Activated CD4-positive, alpha-beta T cell treated with anti-CD3 and anti-CD28 coated beads, Interleukin-2, amount 50 U/mL, for 4 hours (primary cell): ENCODE measurements around the gene SLF2.

Experiments
- DNase-seq, 2 experiments: peaks; one replicate each; pipeline ENCODE4 v3.0.0-alpha.2; 2020

SLF2 gene

DNA sequence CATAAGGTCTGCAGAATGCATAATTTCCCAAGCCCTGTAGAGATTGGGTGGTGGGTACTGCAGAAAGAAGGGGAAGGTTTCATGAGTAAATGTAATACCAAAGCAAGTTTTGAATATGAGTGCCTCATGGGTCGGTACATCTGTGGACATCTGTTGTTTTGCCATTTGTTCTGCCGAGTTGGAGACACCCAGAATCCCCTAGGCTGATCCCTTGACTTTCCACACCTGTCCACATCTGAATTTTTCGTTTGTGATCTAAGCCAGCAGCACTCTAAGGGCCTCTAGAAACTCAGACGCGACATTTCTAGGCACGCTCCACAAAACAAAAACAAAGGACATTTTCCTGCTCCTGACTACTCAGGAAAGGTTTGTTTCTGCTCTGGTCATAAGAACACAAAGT lies 11.7 kb upstream of the SLF2 start:
- no peak for DNase-seq

DNA sequence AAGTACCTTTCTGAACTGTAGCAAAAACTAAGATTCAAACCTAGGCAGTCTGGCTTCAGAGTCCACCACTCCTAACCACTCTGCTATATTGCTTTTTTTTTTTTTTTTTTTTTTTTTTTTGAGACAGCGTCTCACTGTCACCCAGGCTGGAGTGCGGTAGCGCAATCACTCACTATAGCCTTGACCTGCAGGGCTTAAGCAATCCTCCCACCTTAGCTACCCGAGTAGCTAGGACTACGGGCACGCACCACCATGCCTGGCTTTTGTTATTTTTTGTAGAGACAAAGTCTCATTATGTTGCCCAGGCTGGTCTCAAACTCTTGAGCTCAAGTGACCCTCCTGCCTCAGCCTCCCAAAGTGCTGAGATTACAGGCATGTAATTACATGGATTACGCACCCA lies 10.1 kb upstream of the SLF2 start:
- no peak for DNase-seq

DNA sequence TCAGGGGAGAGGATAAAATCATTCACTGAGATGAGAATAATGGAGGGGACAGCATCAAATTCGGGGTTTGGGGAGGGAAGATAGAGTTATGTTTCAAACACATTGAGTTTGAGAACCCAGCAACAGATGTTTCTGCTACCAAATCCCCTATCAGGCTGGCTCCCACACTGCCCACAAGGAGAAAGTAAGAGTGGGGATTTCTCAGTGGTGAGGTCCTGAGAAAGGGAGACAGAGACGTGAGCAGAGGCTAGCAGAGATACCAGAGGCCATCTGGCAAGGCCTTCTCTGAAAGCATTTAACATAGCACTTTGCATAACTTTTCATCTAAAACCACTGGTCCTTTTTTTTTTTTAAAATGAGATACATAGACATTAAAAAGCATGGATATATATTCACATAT lies 7.8 kb upstream of the SLF2 start:
- no peak for DNase-seq

DNA sequence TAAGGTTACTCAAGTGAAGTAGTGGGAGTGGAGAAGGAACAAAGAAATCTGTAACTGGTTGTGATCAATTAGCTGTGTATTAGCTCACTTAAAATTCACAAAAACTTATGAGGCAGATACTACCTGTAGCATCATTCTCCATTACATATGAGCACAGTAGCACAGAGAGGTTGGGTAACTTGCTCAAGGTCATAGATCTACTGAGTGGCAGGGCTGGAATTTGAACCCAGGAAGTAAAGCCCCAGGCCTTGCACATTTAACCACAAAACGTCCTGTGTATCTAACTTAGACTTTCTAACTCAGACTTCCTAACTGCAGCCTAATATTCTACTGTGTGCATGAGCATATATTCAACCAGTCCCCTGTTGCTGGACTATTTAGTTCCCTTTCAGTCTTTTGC lies 5.6 kb upstream of the SLF2 start:
- no peak for DNase-seq

DNA sequence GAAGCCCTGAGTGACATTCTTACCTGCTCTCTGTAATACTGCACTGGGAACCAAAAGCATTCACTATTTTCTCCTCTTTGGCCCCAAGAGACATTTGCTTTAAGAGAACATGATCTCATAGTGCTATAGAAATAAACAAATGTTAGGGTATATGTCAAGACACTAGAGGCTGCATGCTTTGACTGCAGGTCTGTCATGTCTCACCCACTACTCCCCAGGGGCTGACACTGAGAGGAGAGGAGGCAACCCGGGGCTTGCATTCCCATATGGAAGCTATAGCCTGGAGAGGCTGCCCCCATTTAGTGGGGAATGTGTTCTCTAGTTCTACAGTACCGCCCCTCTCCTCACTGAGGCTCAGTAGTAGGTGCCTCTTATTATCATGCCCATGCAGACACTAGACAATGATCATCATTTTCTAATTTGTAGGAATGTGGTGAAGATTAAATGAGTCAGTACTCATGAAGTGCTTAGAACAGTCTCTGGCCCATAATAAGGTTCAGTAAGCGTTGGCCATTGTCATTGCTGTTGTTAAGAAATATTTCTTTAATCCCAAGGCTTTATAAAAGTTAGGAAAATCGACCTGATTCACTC lies 4.9 kb upstream of the SLF2 start:
- DNase-seq = no peak

DNA sequence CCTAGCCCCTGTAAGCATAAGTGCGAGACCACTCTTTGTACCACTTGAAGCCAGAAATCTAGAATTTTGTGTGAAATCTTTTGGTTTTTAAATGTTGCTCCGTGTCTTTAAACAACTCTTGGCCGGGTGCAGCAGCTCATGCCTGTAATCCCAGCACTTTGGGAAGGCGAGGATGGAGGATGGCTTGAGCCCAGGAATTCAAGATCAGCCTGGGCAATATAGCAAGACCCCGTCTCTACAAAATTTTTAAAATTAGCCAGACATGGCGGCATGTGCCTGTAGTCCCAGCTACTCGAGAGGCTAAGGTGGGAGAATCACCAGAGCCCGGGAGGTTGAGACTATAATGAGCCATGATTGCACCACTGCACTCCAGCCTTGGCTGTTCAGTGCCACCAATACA lies 4.4 kb upstream of the SLF2 start:
- no peak for DNase-seq

DNA sequence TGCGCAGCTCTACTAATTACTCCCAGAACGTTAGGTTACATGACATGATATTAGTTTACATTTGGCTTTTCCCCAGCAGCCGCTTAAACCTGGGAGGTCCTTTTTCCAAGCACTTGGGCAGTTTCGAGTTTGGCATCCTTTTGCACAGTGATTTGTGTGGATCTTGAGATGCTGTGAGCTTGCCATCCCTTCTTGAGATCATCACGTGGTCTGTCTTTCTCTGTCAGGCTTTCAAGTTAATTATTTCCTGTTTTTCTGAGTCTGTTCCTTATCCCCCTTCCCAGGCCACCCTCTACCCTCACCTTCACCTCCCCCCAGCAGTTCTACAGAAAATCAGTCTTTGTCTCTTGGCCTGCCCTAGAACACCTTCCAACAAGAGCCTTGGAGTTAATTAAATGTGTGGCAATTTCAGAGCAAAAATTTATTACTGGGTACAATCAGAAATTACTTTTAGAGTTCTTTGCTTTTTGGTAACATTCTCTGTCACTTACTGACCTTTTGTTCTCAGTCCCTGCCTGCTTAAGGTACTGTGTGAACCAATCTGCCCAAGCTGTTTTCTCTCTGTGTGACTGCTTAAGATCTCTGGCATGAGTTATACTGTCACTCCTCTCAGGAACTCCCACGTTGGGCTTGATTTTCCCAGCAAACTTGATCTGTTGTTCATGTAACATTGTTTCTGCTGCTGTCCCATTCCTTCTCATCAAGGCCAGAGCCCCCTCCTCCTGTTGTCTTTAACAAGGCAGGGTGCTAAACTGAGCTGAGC lies 3.1 kb upstream of the SLF2 start:
- no peak for DNase-seq

DNA sequence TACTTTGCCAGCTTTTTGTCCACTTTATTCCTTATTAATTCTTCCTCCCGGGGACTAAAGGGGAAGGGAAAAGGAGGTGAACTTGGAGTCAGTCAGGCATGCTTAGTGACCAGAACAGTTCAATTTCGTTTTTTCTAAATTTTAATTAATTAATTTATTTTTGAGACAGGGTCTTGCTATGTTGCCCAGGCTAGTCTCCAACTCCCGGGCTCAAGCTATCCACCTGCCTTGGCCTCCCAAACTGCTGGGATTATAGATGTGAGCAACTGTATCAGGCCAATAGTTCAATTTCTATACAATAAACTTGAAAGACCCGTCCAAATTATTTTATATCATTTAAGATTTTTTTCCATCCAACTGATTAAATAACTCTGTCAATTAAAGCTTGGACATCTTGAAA lies 1.3 kb upstream of the SLF2 start:
- no peak for DNase-seq

DNA sequence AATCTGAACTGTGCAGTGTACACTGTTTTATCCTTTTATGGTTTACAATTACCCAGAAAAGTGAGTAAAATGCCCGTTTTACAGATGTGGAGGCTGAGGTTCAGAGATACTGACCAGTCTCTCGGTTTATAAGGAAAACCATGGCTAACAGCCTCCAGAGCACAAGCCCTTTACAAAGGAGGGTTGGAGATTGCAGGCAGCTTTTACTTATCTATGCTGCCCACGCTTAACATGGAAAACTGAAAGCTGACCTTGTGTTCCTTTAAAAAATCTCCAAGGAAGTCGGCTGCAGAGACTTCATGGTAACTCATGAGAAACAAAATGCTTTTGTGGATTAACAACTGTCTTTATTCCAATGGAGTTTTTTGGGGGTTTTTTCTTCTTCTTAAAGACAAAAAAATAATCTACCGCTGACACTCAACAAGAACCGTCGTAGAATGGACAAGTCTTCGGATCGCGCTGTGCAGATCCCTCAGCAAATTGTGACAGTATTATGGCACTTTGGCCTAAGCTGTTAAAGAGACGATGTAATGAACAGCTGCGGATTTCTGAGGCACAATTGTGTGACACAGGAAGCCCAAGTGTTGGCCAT lies 654 bp upstream of the SLF2 start:
- DNase-seq = no peak

DNA sequence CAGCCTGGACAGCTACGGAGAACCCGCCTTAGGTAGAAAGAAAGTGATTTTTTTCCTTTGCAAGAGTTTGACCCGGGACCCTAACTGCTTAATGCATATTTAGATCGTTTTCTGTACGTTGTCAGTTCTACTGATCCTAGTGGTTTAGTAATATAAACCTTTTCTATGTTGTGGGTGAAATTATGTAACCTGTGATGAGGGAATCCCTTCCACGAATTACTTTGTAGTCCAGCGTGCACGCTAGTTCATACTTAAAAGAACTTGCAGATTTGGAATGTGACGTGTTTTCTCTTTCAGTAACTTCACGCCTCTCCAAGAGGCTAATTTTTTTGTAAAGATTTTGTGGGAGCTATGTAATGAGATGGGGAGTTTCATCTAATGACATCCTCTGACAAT lies 705 bp downstream of the SLF2 start:
- no peak for DNase-seq

DNA sequence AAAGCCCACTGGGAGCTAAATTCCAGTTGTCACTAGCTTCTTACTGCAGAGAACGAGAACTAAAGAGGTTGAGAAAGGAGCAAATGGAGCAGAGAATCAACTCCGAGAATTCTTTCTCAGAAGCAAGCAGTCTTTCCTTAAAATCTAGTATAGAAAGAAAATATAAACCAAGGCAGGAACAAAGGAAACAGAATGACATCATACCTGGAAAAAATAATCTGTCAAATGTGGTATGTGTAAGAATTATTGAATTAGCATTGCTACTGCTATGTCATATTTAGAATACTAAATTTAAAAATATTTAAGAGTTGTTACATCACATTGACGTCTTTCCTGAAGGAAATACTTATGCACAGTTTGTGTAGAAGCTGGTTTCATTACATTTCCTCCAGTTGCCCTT lies 4.3 kb downstream of the SLF2 start:
- no peak for DNase-seq

DNA sequence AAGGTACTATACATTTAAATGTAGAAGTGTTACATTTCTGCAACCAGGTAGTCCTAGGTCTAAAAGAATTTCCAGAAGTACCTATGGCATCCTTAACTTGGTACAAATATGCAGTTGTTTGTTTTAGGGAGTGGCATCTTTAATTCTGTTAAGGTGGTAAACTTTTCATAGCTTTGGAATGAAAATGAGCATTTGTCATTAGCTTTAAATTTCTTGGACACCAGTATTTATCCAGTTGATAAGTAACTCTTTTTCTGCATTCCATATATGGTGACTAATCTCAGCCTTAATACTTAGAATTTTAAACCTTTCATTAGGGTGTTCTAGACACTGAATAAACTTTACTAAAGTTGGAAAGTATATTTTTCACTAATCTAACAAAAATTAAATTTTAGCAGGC lies 10.8 kb downstream of the SLF2 start:
- DNase-seq = no peak

DNA sequence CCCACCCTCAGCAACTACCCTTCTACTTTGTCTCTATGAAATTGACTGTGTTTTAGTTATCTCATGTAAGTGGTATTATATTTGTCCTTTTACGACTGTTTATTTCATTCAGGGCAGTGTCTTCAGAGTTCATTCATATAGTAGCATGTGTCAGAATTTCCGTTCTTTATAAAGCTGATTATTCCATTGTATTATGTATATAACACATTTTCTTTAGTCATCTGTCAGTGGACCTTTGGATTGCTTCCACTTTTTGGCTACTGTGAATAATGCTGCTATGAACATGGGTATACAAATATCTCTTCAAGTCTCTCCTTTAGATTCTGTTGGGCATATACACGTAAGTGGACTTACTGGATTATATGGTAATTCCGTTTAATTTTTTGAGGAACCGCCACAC lies 14.5 kb downstream of the SLF2 start:
- no peak for DNase-seq

DNA sequence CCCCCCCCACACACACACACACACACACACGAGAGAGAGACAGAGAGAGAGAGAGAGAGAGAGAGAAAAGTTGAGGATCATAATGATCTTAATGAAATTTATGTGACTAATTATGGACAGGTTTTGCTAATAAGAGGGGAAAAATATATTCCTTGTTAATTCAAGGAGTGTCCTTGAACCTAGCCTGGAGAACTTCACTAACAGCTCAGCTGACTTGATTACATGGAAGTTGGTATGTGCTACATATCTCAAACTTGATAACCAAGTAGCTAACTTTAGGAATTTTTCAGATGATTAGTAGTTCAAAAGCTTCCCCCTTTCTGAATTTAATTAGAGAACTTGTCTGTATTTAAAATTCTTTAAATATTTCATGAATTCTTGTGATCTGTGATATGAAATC lies 15.3 kb downstream of the SLF2 start:
- DNase-seq = no peak

DNA sequence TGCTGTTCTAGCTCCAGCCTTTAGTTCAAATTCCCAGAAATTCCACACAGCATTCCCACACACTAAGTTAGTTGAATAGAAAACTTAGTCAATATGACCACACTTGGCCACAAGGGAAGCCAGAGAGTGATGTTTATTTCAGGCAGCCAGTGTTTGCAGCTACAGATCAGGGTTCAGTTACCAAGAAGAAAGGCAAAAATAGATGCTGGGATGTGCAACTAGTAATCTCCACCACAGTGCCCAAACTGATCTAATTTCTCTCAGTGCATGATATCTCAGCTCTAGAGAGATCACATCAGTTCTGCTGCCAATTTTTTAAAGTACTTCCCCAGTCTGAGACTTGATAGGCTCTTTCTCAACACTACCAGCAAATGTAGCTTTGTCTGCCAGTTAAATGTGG lies 17.6 kb downstream of the SLF2 start:
- no peak for DNase-seq

DNA sequence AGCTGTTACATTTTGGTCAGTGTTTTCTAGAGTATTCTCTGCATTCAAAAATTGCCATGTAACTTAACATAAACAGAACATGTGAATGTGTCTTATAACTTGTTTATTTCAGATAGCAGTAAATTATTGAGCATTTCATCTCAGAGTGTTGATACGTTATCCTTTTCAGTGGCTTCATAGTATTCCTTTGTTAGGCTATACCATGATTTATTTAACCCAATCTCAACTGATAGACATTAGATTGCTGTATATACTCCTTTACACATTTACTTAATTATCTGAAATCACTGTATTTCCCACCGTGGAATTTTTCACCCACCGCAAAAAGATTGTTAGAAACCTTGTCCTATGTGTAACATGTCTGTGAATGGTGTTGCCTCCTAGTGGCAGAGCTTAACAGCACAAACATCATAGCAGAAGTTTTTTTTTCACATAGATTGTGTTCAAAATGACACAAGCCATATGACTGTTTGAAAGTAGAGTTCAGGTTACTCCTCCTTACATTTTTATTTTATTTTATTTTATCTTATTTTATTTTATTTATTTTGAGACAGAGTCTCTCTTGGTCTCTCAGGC lies 21.4 kb downstream of the SLF2 start:
- no peak for DNase-seq

DNA sequence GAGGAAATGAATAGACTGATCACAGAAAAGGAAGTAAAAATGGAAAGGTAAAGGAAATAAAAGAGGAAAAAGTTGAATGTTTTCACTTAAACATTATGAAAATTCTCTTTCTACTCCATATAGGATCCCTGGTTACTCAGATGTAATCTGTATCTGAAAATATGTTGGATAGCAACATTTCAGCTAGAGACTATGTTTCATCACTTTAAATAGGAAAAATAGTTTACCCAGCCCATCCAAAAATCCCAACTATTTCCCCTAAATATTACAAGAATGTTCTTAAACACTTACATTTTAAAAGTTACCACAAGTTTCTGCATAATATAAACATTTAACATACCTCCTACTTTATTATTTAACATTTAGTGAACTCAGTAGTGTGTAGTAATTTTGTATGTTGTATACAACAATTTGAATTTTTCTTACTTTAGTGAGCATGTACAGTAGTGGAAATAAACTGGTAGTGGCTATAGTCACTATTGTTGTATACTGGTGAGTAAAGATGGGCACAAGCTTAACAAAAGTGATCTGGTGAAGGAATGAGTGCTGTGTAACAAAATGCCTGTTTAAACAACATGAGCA lies 27.1 kb downstream of the SLF2 start:
- DNase-seq = no peak

DNA sequence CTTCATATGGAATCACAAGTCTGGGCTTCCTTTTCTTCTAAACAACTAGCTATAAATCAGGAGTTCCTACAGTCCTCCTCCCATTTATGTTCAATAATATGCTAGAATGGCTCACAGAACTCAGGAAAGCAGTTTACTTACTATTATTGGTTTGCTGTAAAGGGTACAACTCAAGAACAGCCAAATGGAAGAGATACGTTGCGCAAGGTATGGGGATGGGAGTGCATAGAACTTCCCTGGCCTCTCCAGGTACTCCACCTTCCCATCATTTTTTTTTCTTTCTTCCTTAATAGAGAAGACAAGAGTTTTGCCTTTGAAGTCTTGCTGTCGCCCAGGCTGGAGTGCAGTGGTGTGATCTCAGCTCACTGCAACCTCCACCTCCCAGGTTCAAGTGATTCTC lies 29.5 kb downstream of the SLF2 start:
- DNase-seq = no peak

DNA sequence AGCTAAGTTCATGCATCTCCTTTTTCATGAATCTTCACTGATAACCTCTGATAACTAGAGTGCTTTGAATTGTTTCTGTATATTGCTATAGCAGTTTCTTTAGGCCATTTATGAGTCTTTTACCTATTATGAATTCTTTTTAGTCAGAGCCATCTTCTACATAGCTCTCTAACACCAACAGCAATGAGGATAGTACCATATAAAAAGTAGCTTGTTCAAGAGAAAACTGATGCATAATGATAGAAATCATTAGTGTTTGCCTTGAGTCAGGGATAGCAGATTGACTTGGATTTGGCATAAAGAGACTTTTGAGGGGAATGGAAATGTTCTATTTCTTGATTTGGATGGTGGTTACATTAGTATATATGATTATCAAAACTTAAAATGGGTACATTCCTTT lies 30.7 kb downstream of the SLF2 start:
- DNase-seq = no peak

DNA sequence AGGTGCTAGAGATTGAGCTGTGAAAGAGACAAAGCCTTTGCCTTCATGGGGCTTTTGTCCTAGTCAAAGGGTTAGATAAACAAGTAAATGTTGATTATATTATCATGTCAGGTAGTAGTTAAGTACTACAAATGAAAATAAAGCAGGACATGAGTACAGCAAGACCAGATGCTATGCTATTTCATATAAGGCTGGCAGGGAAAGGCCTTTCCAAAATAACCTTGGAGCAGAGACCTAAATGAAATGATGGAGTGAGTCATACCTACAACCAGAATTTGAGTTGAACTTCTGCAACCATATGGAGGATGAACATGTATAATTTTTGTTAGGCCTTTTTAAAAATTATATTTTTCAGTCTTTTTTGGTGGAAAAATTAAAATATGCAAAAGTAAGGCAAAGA lies 33.0 kb downstream of the SLF2 start:
- no peak for DNase-seq

DNA sequence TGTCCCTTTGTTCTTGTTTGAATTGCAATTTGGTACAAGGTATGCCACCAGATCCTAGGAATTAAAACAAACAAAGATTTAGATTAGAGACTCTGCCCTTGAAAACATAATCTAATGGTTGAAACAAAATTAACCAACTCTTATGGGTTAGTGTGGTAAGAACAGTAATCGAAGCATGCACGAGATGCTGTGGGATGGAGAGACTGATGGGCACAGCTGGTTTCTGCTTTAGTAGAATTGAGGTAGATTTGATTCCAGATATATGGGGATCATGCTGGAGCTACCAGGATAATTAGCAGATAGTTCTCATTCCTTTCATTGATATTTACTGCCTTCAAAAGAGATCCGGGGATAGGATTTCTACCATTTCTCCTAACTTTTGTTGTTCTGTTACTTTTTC lies 36.2 kb downstream of the SLF2 start:
- DNase-seq = no peak

DNA sequence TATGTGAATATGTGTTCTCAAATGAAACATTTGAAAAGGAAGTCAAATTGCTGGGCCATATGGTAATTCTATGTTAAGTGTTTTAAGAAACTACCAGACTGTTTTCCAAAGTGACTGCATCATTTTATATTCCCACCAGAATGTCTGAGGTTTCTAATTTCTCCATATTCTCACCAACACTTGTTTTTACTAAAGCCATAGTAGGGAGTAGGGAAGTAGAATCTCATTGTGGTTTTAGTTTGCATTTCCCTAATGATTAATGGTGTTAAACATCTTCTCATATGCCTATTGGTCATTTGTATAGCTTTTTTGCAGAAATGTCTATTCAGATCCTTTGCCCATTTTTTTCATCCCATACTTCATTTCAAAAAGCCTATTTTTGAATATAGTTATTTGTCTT lies 47.5 kb downstream of the SLF2 start:
- DNase-seq = no peak

DNA sequence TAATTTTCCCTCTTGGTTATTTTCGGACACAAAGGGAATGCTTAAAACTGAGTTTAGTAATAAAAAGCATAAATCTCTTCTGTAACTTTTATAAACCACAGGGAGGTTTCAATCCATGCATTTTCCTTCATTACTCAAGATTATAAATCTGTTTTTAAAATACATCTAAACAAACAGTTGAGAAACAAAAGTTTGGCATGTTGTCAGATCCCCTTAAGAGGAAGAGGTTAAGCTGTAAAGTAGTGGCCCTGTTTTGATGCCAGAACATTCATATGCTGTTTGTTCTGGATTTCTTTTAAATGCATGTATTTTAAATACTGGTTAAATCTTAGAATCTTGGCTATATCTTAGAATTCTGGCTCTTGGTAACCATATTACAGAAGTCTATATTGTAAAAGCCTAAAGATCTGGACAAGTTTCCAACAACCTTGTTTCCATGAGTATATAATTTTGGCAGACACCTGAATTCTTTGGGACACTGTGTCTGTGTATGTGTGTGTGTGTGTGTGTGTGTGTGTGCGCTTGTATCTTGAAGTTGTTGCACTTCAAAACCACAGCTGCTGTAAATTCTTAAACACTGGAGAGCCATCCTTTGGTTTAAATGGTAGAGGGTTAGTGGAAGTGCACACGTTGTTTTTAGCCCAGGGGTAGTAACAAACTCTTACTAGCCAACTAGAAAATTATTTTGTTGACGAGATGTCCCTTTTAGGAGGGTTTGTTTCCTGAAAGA lies 49.8 kb downstream of the SLF2 start:
- no peak for DNase-seq
